Measurements from ENCODE around the gene CTDP1.

DNA sequence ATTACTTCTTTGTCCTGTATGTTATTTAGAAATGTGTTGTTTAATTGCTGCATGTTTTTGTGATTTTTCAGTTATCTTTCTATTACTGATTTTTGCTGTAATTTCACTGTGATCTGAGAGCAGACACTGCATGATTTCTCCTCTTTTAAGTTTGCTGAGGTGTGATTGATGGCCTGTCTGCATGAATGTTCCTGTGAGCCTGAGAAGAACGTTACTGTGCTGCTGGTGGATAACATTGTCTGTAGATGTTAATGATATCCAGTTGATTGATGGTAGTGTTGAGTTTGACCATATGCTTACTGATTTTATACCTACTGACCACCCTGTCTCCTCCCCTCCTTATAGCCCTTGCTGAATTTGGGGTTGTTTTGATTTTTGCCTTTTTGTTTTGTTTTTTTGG, 80.7 kb downstream of the CTDP1 start:
- TF ChIP-seq POLR2A (IDR thresholded peaks at IDR 0.05), result no peak
- TF ChIP-seq, protein P1, sequence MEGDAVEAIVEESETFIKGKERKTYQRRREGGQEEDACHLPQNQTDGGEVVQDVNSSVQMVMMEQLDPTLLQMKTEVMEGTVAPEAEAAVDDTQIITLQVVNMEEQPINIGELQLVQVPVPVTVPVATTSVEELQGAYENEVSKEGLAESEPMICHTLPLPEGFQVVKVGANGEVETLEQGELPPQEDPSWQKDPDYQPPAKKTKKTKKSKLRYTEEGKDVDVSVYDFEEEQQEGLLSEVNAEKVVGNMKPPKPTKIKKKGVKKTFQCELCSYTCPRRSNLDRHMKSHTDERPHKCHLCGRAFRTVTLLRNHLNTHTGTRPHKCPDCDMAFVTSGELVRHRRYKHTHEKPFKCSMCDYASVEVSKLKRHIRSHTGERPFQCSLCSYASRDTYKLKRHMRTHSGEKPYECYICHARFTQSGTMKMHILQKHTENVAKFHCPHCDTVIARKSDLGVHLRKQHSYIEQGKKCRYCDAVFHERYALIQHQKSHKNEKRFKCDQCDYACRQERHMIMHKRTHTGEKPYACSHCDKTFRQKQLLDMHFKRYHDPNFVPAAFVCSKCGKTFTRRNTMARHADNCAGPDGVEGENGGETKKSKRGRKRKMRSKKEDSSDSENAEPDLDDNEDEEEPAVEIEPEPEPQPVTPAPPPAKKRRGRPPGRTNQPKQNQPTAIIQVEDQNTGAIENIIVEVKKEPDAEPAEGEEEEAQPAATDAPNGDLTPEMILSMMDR (IDR thresholded peaks at IDR 0.05), result no peak

All from suprapubic skin (tissue), 3 donors.